Ascending aorta (tissue), 2 donors: ENCODE data around the gene U2AF2. TPM values are rescaled to one million over a fixed set of nuclear protein-coding genes. Genes with fewer than 3 reads are reported as not detected.

Experiments used
- DNase-seq, 2 donors: peaks; one replicate each; pipeline ENCODE4 v3.0.0-alpha.2; 2019; ENCODE audit warnings: low spot score in 2 of 2
- H3K27ac ChIP-seq, 2 donors: fragments of 200-600 bp; sonication (generic); one replicate each; pipeline ENCODE4 v1.5.1; 2016 to 2017; ENCODE audit warnings: mild to moderate bottlenecking in 1 of 2
- H3K27me3 ChIP-seq: fragments of 200-600 bp; sonication (generic); one replicate; pipeline ENCODE4 v1.5.1; 2017
- H3K36me3 ChIP-seq, 2 donors: fragments of 200-600 bp; sonication (generic); one replicate each; pipeline ENCODE4 v1.5.1; 2016
- H3K4me1 ChIP-seq, 2 donors: fragments of 200-600 bp; sonication (generic); one replicate each; pipeline ENCODE4 v1.5.1; 2016 to 2017; ENCODE audit warnings: mild to moderate bottlenecking in 1 of 2
- H3K4me3 ChIP-seq, 2 donors: fragments of 200-600 bp; sonication (generic); one replicate each; pipeline ENCODE4 v1.5.1; 2016 to 2017; ENCODE audit warnings: mild to moderate bottlenecking in 1 of 2
- H3K9me3 ChIP-seq, 2 donors: fragments of 200-600 bp; sonication (generic); one replicate each; pipeline ENCODE4 v1.5.1; 2016
- CTCF ChIP-seq, 3 experiments: fragments of 200-600 bp in 2 of 3; fragments of 450-650 bp in 1 of 3; sonication (generic) in 2 of 3; IDR thresholded peaks; one replicate each; pipeline ENCODE4 v1.5.1; 2016 to 2019; ENCODE audit warnings: antibody characterized with exemption in 3 of 3, mild to moderate bottlenecking in 1 of 3, moderate library complexity in 1 of 3
- intact Hi-C: fragments of 100-400 bp; cut with DNase I; formaldehyde crosslinking; loops from one replicate; pipeline ENCODE4 v1.15.1; 2023
- total RNA-seq: library from RNA; depleted of rRNA; stranded (reverse); fragments of >200 nt; gene quantifications from one replicate; pipeline ENCODE4 v1.1.0, GENCODE V29; 2016

U2AF2 gene
- total RNA-seq, 1 donor from 2014 or later = 221 TPM

- peaks cover 0 to 5% of the 10 kb centered on the region in 2 donors for H3K4me1 ChIP-seq
- intact Hi-C loops = loop anchor here (5.0 kb wide), 1 partner anchor 160 kb away; the partner anchor contains the start of genes C19orf85 and ISOC2
- peaks cover 6 to 19% of the 10 kb centered on the region in 2 donors for H3K36me3 ChIP-seq
- no peak for DNase-seq
- no peak overlapping the region for H3K4me3 ChIP-seq
- H3K27ac ChIP-seq = no peak overlapping the region
- TF ChIP-seq CTCF (IDR thresholded peaks at IDR 0.05) = no peak
- H3K27me3 ChIP-seq = no peaks in the 10 kb centered on the region
- no peaks in the 10 kb centered on the region for H3K9me3 ChIP-seq
These were observed 32.4 kb upstream of the U2AF2 start for GRCh38 chr19:55622242-55622969.

- peaks cover 0 to 5% of the 10 kb centered on the region in 2 donors for H3K4me1 ChIP-seq
- no peak for TF ChIP-seq CTCF (IDR thresholded peaks at IDR 0.05)
- peak overlapping the region in 1 of 2 donors; percentile 97 for H3K27ac ChIP-seq
- no peaks in the 10 kb centered on the region for H3K27me3 ChIP-seq
- H3K9me3 ChIP-seq = no peaks in the 10 kb centered on the region
- DNase-seq = no peak
- intact Hi-C loops = loop anchor here (5.0 kb wide), 1 partner anchor 161 kb away; the partner anchor contains the start of genes C19orf85 and ISOC2
- H3K36me3 ChIP-seq = peaks cover 3 to 12% of the 10 kb centered on the region in 2 donors
- no peak overlapping the region for H3K4me3 ChIP-seq
These were observed 31.7 kb upstream of the U2AF2 start for GRCh38 chr19:55623130-55623529.

- peaks cover 0 to 5% of the 10 kb centered on the region in 2 donors for H3K4me1 ChIP-seq
- DNase-seq = no peak
- intact Hi-C loops = loop anchor here (5.0 kb wide), 1 partner anchor 161 kb away; the partner anchor contains the start of genes C19orf85 and ISOC2
- no peaks in the 10 kb centered on the region for H3K27me3 ChIP-seq
- no peaks in the 10 kb centered on the region for H3K9me3 ChIP-seq
- TF ChIP-seq CTCF (IDR thresholded peaks at IDR 0.05) = no peak
- H3K4me3 ChIP-seq = no peak overlapping the region
- peaks cover 3 to 12% of the 10 kb centered on the region in 2 donors for H3K36me3 ChIP-seq
- H3K27ac ChIP-seq = peak overlapping the region; percentile 96 to 97
These were observed 31.3 kb upstream of the U2AF2 start for GRCh38 chr19:55623561-55623960.

GRCh38 chr19:55624109-55625003, 30.5 kb upstream of the U2AF2 start, which contains the start of gene ZNF784:
TSS of gene ZNF784 (minus strand) at chr19:55624566. CDS start at chr19:55624561, 5 bp downstream.
- Histone ChIP-seq H3K9me3 (no peaks in the 10 kb centered on the region), H3K27me3 (no peaks in the 10 kb centered on the region), H3K4me3 (peak within 1 kb of the TSS; percentile 60 to 73), H3K36me3 (peaks cover 3 to 12% of the 10 kb centered on the region in 2 donors), H3K27ac (peak within 1 kb of the TSS; percentile 96 to 97), H3K4me1 (peaks cover 0 to 5% of the 10 kb centered on the region in 2 donors)
- intact Hi-C loops = loop anchor here (1.0 to 5.0 kb wide), 6 partner anchors 19 to 162 kb away; partner anchors contain the start of genes C19orf85, FIZ1, ISOC2 and U2AF2
- DNase-seq = peak; percentile 67 to 95
- no peak for TF ChIP-seq CTCF (IDR thresholded peaks at IDR 0.05)

GRCh38 chr19:55625004-55625326, 29.9 kb upstream of the U2AF2 start:
- H3K36me3 ChIP-seq = peaks cover 3 to 12% of the 10 kb centered on the region in 2 donors
- no peak for TF ChIP-seq CTCF (IDR thresholded peaks at IDR 0.05)
- no peaks in the 10 kb centered on the region for H3K27me3 ChIP-seq
- DNase-seq = no peak
- H3K27ac ChIP-seq = peak overlapping the region; percentile 96 to 97
- peak overlapping the region; percentile 60 to 73 for H3K4me3 ChIP-seq
- intact Hi-C loops = loop anchor here (2.0 kb wide), 3 partner anchors 30 to 108 kb away; partner anchors contain the start of genes U2AF2 and ZNF579
- H3K9me3 ChIP-seq = no peaks in the 10 kb centered on the region
- H3K4me1 ChIP-seq = peaks cover 0 to 5% of the 10 kb centered on the region in 2 donors
